ENCODE data around the gene TBX20.
"Not testable (repeated sequence)": the region's sequence is repeated elsewhere in the genome, so short reads cannot be mapped to it uniquely, and the experiment has no call there.

TBX20 gene

GRCh38 chr7:35215063-35215462, 38.8 kb downstream of the TBX20 start:
- ATAC-seq = peak; percentile 53; the same call in 2 of the 3 replicates
- peak; percentile 86 for TF ChIP-seq ISL1 (CRISPR knock-in tag; IDR thresholded peaks at IDR 0.05)
- 0 out of 2 replicates have a peak, but pooled peaks have one; percentile 66 for TF ChIP-seq TSHZ2 (CRISPR knock-in tag; IDR thresholded peaks at IDR 0.05)
- peak; percentile 68 for TF ChIP-seq ZNF70 (CRISPR knock-in tag; IDR thresholded peaks at IDR 0.05)
- TF ChIP-seq TCF4 (CRISPR knock-in tag; IDR thresholded peaks at IDR 0.05; ENCODE audit: borderline replicate concordance) = peak; percentile 64; the same call in 1 of the 2 replicates

- ATAC-seq = not testable (repeated sequence)
These were observed 47.0 kb downstream of the TBX20 start for GRCh38 chr7:35206924-35207323.

GRCh38 chr7:35204850-35205249, 49.0 kb downstream of the TBX20 start:
- ATAC-seq = not testable (repeated sequence)

GRCh38 chr7:35204031-35204430, 49.9 kb downstream of the TBX20 start:
- not testable (repeated sequence) for ATAC-seq

GRCh38 chr7:35202353-35202752, 51.5 kb downstream of the TBX20 start:
- ATAC-seq = not testable (repeated sequence)

GRCh38 chr7:35200170-35200569, 53.7 kb downstream of the TBX20 start:
- not testable (repeated sequence) for ATAC-seq

GRCh38 chr7:35198370-35199140, 55.3 kb downstream of the TBX20 start:
- ATAC-seq = peak; percentile 92
- TF ChIP-seq ISL1 (CRISPR knock-in tag; IDR thresholded peaks at IDR 0.05) = peak; percentile 75; the same call in 1 of the 2 replicates

- ATAC-seq = not testable (repeated sequence)
These were observed 62.3 kb downstream of the TBX20 start for GRCh38 chr7:35191571-35191970.

- ATAC-seq = not testable (repeated sequence)
These were observed 63.6 kb downstream of the TBX20 start for GRCh38 chr7:35190146-35190773.

- peak; percentile 53 for ATAC-seq
These were observed 67.1 kb downstream of the TBX20 start for GRCh38 chr7:35186751-35187150.

- no peak for TF ChIP-seq BACH2 (CRISPR knock-in tag; IDR thresholded peaks at IDR 0.05; ENCODE audit: borderline replicate concordance)
- ATAC-seq = peak; percentile 94
These were observed 67.8 kb downstream of the TBX20 start for GRCh38 chr7:35185908-35186731.

GRCh38 chr7:35185578-35185907, 68.4 kb downstream of the TBX20 start:
- peak; percentile 70 for ATAC-seq

- ATAC-seq = not testable (repeated sequence)
These were observed 68.9 kb downstream of the TBX20 start for GRCh38 chr7:35184961-35185360.

GRCh38 chr7:35183873-35184503, 69.9 kb downstream of the TBX20 start:
- not testable (repeated sequence) for ATAC-seq

- ATAC-seq = not testable (repeated sequence)
These were observed 73.2 kb downstream of the TBX20 start for GRCh38 chr7:35180665-35181064.

GRCh38 chr7:35173176-35173575, 80.7 kb downstream of the TBX20 start:
- not testable (repeated sequence) for ATAC-seq

GRCh38 chr7:35172131-35172530, 81.8 kb downstream of the TBX20 start:
- ATAC-seq = not testable (repeated sequence)

- peak; percentile 55; the same call in 2 of the 3 replicates for ATAC-seq
These were observed 86.2 kb downstream of the TBX20 start for GRCh38 chr7:35167658-35168057.
